ENCODE measurements around the gene C1GALT1C1.
"Not testable (repeated sequence)": the region's sequence is repeated elsewhere in the genome, so short reads cannot be mapped to it uniquely, and the experiment has no call there.

The C1GALT1C1 gene

DNA sequence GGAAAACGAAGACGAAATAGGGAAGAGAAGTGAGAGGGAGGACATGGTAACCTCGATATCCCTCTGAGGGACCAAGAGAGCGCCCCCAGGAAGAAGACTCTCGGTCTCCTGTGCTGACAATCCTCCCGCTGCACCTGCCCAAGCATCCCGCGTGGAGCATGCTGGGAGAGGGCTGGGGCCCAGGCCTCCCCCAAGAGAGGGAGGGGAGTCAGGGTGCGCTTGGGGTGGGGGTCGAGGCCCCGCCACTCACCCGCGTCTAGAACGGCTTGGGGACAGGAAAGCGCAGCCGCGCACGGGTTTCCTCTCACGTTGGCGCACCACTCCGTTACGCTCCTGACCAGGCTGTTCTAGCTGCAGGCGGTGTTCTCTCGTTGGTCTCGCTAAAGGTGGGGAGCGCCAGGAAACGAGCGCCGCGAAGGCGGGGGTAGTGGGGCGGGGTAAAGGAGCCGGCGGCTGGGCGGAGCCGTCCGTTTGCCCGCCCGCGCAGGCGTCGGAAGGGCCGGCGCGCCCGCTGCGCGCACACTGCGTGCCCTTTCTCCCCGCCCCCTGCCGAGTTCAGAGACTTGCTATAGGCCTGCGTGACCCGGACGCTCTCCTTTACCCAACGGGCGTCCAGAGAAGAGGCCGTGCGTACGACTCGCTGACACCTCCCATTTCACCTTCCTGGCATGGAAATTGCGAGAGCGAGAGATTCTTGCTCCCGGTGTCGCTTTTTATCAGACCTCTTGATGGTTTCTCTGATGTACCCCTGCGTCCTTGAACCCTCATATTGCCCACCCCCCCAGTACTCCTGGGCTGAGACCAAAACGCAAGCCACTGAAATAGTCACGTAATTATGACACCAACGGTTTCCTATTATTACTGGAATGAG, at the start of gene C1GALT1C1:
C1GALT1C1 (minus strand) TSS at position 388 of the 871 bp plus-strand sequence. CDS start 2,888 bp downstream, outside the sequence.
- peak; percentile 65 to 89 (median 73) for DNase-seq

DNA sequence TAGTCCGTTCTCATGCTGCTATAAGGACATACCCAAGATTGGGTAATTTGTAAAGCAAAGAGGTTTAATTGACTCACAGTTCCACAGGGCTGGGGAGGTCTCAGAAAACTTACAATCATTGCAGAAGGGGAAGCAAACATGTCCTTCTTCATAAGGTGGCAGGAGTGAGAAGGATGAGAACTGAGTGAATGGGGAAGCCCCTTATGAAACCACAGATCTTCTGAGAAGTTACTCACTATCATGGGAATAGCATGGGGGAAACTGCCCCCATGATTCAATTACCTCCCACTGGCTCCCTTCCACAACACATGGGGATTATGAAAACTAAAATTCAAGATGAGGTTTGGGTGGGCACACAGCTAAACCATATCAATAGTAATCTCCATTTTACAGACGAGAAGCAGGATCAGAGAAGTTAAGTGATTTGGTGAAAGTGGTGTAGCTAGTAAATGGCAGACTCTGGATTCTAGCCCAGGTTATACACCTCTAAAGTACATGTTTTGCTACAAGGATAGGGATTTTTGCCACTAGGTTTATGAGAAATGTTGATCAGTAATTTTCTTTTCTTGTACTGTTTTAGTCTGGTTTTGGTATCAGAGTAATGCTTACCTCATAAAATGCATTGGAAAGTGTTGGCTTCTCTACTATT, 47.3 kb upstream of the C1GALT1C1 start:
- DNase-seq = no peak

DNA sequence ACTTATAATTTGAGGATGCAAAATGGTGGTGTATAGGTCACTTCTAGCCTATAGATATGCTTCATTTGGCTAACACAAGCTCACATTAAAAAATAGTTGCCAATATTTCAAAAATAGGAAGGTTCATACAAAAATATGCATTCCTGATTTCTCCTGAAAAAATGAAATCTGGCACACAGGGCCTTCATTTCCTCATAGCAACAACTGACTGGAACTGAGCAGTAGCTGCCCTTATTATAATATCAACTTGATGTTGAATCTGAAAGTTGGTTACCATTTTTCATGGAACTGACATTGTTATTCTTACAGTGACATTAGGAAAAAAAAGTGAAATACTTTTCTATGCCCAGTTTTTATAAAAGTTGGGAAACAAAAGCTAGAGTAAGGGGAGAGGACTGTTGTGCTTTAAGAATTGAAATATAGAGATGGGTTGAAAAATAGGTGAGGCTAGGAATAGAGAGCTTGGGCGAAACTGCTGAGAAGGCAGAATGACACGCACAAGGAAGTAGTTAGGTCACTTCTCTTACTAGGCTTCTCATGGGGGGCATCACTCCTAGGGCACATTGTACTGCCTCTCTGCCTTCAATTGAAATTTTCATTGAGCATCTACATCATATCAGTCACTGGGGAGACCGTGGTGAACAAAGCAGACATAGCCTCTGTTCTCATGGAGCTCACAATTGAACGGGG, 43.1 kb upstream of the C1GALT1C1 start:
- no peak for DNase-seq

DNA sequence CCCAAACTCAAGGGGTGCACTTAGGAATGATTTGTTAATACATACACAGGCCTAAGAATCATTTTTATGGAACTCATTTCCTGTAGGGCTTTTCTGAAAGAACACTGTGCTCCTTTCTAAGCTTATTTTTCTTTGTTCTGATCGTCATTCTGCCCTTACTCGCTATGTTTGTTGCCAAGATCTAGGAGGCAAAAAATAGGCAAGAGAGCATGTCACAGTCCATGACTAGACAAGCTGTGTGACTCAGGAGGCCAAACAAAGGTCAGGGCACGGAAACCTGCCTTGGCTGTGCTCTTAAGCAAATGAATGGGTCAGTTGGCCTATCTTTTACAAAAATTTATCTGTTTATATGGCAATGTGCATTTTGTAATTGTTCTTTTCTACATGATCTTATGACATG, 42.5 kb upstream of the C1GALT1C1 start:
- no peak for DNase-seq

DNA sequence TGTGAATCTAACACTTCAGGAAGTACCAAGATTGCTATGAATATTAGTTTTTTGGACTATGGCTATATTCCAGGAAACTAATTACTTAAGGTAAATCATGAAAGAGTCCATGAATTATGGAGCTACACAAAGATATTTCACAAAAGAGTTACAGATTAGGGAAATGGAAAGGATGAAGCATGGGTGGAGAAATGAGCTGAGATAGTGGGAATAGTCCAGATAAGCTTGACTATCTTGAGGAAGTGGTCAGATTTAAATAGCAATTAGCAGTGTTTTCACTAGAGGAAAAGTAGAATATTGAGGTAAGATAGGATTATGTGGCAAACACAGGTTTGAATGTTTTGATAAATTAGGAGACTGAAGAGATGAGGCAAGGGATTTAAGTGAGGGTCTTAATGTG, 42.1 kb upstream of the C1GALT1C1 start:
- DNase-seq = no peak

DNA sequence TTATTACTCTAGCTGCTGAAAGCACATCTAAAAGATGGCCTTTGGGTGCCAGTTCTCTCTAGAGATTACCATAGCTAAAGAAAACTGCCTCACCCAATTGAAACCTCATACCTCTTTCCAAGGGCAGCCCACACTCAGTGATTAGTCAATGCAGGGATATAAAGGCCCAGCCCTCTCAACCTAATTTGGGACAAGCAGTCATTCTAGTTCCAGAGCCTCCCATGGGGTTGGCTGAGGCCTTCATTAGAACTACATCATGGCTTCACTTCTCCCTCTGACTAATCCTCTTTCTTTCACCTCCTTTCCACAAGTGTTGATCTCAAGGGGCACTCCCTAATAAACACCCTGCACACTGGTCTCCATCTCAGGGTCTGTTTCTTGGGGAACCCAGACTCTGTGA, 38.5 kb upstream of the C1GALT1C1 start:
- DNase-seq = no peak

DNA sequence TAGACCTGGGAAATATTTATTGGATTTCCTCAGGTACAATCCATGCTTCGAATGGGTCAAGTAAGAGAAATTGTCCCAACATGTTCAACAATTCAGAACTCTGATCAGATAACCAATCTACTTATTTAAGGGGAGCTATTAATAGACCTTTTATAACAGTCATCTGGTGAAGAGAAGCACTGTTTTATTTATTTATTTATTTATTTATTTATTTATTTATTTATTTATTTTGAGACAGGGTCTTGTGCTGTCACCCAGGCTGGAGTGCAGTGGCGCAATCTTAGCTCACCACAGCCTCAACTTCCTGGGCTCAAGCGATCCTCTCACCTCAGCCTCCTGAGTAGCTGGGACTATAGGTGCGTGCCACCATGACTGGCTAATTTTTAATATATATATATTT, 34.7 kb upstream of the C1GALT1C1 start:
- not testable (repeated sequence) for DNase-seq

DNA sequence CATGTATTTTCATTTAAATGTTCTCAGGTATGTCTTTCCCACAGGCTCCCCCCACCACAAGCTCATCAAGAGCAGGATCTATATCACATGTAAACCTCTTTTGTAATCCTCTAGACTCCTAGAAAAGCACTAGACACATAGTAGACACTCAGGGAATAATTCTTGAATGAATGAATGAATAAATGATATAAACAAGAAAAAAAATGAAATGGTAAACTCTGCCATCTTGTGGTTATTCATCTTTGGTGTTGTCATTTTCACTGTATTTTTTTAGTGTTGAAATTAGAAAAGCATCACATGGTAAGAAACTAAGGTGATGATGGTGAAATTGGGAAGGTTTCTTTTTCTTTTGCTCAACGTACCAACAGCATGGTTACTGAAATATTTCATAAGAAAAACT, 34.2 kb upstream of the C1GALT1C1 start:
- DNase-seq = no peak

DNA sequence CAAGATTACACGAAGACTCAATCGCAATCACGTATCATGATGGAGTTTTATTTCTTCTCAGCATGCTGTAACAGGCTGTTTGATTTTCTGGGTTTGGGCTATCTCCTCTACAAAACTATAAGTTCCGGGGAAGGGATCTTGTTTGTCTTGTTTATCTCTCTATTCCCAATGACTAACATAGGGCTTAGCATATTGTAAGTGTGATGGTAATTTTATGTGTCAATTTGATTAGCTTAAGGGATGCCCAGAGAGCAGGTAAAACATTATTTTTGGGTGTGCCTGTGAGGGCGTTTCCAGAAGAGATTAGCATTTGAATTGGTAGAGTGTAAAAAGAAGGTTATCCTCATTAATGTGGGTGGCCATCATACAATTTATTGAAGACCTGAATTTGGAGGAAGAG, 32.8 kb upstream of the C1GALT1C1 start:
- DNase-seq = no peak

DNA sequence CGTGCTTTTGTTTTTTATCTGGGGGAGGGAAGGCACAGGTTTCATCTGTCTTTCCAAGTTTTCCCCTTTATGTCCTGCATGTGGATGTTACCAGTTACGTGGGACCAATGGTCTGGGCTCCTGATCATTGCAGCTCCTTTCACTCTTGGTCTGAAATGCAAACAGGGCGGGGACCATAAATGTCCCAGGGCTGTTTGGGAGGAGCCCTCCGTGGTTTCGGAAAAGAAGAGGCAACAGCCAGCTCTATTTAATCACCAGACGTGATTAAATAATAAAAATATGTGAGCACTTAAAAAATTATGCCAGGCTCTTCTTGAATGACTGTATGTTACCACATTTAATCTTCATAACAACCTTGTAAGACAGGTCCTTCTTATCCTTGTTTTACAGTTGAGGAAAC, 30.8 kb upstream of the C1GALT1C1 start:
- no peak for DNase-seq

DNA sequence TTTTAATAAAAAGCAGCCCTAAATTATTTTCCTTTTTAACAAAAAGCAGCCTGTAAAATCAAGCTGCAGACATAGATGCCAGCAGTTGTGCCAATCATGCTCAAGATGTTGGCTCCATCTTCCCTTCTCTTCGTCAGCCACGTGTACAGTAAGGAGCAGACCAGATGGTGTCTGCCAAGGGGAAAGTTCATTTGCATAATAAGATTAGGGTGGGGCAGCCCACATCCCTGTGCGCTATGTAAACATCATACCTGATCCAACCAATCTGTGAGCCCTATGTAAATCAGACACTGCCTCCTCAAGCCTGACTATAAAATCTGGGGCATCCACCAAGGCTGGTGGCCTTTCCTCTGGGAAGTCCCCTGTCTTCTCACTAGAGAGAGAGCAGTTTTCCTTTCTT, 23.1 kb upstream of the C1GALT1C1 start:
- DNase-seq = no peak

DNA sequence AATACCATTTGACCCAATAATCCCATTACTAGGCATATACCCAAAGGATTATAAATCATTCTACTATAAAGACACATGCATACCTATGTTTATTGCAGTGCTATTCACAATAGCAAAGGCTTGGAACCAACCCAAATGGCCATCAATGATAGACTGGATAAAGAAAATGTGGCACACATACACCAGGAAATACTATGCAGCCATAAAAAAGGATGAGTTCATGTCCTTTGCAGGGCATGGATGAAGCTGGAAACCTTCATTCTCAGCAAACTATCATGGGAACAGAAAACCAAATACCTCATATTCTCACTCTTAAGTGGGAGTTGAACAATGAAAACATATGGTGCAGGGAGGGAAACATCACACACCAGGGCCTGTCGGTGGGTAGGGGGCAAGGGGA, 22.4 kb upstream of the C1GALT1C1 start:
- DNase-seq = not testable (repeated sequence)

DNA sequence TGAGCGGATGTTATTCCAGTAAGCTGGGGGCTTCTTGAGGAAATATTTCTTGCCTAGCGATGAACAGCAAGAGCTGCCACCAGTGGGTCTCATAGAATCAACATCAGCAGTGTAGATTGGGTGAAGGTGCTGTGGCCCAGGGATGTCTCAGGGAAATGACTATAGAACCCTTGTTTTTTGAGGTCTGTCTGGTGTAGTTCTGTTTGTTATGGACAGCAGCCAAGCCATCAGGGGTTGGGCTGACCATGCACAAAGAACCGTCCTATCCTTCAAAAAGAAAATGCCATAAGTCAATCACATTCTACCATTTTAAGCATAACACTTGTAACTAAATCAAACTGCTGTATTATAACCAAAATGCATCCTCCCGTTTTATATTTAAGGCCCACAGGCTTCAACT, 17.3 kb upstream of the C1GALT1C1 start:
- DNase-seq = no peak

DNA sequence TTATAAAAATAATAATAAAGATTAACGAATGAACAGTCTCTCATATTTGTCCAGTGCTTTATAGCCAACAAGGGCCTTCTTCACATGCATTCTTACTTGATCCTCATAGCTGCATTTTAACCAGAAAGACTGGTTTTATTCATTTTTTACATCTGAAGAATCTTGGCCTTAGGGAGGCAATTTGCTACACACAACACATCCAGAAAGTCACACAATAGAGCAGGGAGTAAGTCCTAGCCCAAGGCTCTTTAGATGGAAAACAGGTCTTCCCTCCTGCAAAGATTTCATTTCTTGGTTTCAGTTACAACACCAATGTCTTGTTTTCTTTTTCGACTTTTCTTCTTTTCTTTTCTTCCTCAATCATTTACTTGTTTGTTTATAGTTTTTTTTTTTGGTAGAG, 13.0 kb upstream of the C1GALT1C1 start:
- no peak for DNase-seq

DNA sequence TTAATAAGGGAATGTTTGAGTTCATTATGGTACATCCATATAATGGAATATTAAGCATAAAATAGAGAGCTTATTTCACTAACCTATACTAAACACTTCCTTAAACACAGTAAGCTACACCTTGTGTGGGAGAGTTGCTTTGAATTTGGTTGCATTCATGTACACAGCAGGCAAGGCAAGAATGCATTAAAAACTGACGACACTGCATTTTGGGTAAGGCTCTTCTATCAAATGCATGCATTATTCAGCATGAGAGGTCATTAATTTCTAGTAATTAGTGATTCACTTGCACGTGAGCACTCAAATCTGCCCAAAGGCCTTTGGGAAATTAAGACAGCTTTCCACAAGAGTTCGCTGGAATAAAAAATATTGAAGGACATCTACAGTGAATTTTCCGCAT, 8.8 kb upstream of the C1GALT1C1 start:
- no peak for DNase-seq

DNA sequence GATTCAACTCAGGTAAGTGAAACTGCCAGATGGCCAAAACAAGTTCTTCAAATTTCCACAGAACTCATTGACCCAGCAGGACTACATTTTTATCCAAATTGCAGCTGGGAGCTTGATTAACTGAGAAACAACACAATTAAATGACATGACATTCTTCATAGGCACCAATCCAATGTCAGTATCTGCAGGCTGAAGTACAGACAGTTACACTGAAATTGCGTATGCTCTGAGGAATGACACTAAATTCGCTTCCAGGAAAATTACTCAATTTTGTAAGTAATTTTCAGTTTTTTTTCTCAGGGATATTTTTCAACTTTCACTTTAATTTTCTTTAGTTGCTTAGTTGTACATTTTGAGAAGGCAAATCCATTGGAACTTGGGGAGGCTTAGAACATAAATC, 4.5 kb downstream of the C1GALT1C1 start:
- no peak for DNase-seq

DNA sequence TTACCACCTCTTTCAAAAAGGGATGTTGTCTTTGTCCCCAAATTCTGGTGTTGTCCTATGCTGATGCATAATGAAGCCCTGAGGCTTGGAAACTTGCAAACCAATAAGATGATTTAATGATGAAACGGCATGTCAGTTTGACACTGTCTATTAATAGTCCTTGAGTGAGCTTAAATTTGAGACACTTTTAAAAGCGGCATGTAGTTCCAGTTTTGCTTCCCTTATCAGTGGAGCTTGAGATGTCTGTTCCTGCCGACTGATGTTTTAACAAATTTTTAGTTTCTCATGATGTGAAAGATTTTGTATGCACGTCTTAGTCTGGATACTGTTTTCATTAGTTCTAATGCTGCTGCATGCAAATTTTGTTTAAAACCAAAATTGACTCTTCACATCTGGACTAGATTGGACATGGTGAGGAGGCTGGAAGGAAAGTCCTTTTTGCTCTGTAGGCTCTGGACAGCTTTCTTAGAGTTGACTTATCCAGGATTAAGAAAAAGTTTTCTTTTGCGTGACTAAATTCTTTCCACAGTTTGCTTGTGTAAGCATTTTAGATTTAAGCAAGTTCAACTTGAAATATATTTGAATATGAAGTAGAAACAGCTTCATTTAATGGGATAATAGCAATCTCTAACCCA, 11.7 kb downstream of the C1GALT1C1 start:
- DNase-seq = no peak

DNA sequence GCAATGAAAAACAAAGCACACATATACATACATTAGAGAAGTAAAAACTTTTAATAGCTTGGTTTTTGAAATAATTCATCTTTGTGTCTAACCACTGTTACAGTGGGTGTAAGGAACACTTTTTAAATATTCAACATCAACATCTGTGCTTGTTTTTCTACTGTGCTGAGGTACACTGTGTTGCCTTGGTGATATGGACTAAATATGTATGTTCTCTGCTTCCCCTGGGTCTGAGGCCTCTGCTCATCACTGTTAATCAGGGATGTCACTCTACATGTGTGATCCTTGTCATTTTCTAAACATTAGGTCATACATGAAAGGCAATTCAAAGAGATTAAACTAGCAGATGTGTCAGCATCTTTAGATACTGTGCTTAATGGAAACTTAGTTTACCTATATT, 15.0 kb downstream of the C1GALT1C1 start:
- no peak for DNase-seq

DNA sequence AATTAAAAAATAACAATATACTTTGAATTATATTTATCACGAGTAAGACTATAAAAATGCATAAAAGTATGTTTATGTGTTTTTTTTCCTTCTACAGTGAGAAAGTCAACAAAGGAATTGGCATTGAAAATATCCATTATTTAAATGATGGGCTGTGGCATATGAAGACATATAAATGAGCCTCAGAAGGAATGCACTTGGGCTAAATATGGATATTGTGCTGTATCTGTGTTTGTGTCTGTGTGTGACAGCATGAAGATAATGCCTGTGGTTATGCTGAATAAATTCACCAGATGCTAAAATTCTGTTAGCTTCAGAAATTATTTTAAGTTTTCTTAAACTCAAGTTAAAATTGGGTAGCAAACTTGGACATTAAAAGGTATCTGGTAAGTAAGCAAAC, 17.8 kb downstream of the C1GALT1C1 start:
- no peak for DNase-seq

DNA sequence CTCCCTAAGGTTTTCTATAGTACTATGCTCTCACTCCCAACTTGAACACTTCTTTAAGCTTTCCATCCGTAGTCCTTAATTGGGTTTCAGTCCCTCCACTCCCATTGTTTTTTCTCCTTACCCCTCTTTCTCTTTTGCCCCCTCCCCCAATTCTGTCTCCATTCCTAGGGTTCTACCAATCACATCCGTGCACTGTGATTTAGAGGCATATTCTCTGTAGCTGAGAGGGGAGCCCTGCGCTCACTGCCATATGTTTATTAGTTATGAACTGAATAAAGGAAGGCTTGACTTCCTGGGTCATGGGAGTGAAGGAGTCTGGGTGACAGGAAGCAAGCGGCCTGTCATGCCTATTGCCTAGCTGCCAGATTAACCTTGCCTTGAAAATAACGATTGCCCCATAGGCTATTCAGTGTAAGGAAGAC, 25.5 kb downstream of the C1GALT1C1 start:
- peak in 1 of 4 experiments; percentile 2 for DNase-seq

DNA sequence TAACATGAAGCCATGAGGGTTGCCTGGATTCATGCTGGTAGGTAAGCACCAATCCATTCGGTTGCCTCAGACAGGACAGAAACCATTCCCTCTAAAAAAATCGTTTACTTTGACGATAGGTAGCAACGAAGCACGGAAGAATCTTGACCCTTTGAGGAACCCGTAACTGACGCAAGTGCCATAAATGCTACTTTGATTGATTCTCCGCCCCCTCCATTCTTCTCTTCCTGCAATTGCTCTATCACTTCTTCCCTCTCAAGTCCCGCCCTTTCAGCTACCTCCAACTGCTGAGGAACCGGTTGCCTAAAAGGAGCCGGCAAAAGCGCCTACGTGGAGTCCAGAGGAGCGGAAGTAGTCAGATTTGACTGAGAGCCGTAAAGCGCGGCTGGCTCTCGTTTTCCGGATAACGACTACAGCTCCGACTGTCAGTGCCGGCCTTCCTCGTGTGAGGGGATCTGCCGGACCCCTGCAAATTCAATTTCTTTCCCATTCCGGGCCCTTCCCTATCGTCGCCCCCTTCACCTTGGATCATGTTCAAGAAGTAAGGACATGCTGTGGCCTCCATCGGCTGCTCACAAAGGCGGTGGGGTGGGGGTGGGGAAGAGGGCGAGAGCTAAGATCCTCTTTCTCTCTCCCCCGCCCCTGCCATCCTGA, 26.0 kb downstream of the C1GALT1C1 start, which contains the start of gene MCTS1:
MCTS1 (plus strand) TSS at position 395 of the 654 bp plus-strand sequence; CDS start at position 531, 136 bp downstream.
- DNase-seq = peak; percentile 21 to 55 (median 32)

DNA sequence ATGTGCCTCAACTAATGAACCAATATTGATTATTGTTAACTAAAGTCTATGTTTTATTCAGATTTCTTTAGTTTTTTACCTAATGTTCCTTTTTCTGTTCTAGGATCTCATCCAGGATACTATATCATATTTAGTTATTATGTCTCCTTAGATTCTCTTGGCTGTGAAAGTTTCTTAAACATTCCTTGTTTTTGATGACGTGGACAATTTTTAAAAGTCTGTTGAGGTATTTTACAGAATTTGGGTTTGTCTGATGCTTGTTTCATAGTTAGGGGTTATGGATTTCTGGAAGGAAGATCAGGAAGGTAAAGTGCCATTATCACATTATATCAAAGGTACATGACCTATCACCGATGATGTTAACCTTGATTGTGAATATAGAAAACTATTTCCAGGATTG, 44.2 kb downstream of the C1GALT1C1 start:
- no peak for DNase-seq

Data from activated naive CD4-positive, alpha-beta T cell (primary cell).